ELR (cell line): ENCODE measurements around the gene STK32B.
A peak's percentile ranks its signal among the peaks of the same experiment; 100 is the strongest.
"Not testable (repeated sequence)": the region's sequence is repeated elsewhere in the genome, so short reads cannot be mapped to it uniquely, and the experiment has no call there.

Source experiments
- DNase-seq: peaks from one replicate; pipeline ENCODE4 v3.0.0-alpha.2; 2015; ENCODE audit warnings: low read depth

Gene STK32B

GRCh38 chr4:5030927-5031326 lies 20.4 kb upstream of the STK32B start:
- DNase-seq = no peak

- DNase-seq = no peak
Measured at GRCh38 chr4:5032813-5033212, 18.5 kb upstream of the STK32B start.

GRCh38 chr4:5033281-5033841 lies 17.9 kb upstream of the STK32B start:
- peak; percentile 10 for DNase-seq

- DNase-seq = no peak
Measured at GRCh38 chr4:5034206-5034605, 17.1 kb upstream of the STK32B start.

GRCh38 chr4:5036239-5036638 lies 15.0 kb upstream of the STK32B start:
- DNase-seq = peak; percentile 6

GRCh38 chr4:5037553-5038551 lies 13.4 kb upstream of the STK32B start:
- peak; percentile 90 for DNase-seq

- DNase-seq = no peak
Measured at GRCh38 chr4:5039800-5040199, 11.5 kb upstream of the STK32B start.

- no peak for DNase-seq
Measured at GRCh38 chr4:5040856-5041620, 10.2 kb upstream of the STK32B start.

- DNase-seq = no peak
Measured at GRCh38 chr4:5041699-5042098, 9.6 kb upstream of the STK32B start.

- no peak for DNase-seq
Measured at GRCh38 chr4:5043579-5043978, 7.7 kb upstream of the STK32B start.

- DNase-seq = no peak
Measured at GRCh38 chr4:5044341-5044740, 6.9 kb upstream of the STK32B start.

- no peak for DNase-seq
Measured at GRCh38 chr4:5045097-5045496, 6.2 kb upstream of the STK32B start.

- no peak for DNase-seq
Measured at GRCh38 chr4:5048721-5049120, 2.6 kb upstream of the STK32B start.

- peak; percentile 78 for DNase-seq
Measured at GRCh38 chr4:5050520-5051277, 581 bp upstream of the STK32B start.

- no peak for DNase-seq
Measured at GRCh38 chr4:5052204-5052702, 973 bp downstream of the STK32B start.

GRCh38 chr4:5052726-5053425 lies 1.6 kb downstream of the STK32B start:
- no peak for DNase-seq

GRCh38 chr4:5054532-5054931 lies 3.3 kb downstream of the STK32B start:
- no peak for DNase-seq

GRCh38 chr4:5055411-5055810 lies 4.1 kb downstream of the STK32B start:
- DNase-seq = no peak

GRCh38 chr4:5066101-5066500 lies 14.8 kb downstream of the STK32B start:
- no peak for DNase-seq

GRCh38 chr4:5066968-5067367 lies 15.7 kb downstream of the STK32B start:
- DNase-seq = not testable (repeated sequence)

- no peak for DNase-seq
Measured at GRCh38 chr4:5067908-5068307, 16.6 kb downstream of the STK32B start.
